HepG2 (cell line): ENCODE measurements around the gene SDE2. TPM values are rescaled to one million over a fixed set of nuclear protein-coding genes. Genes with fewer than 3 reads are reported as not detected.

Experiments
- ATAC-seq: fragments of 200-7000 bp; cut with Tn5 transposase; 3 replicates; pipeline ENCODE4 v1.9.1; 2020; ENCODE audit warnings: mild to moderate bottlenecking, moderate library complexity
- BruUV-seq: library from RNA; stranded (reverse); fragments of 400-500 nt; replicated peaks from 2 replicates; lab custom pipeline; 2021; lab: Mats Ljungman, UMichigan
- CTCF ChIA-PET: fragments of 300-600 bp; formaldehyde crosslinking; extraction: SDS; loops from one replicate; lab custom pipeline; 2021; ENCODE audit warnings: low total read pairs, inconsistent platforms, low intra/inter-chr PET ratio; lab: Yijun Ruan, JAX
- POLR2A ChIA-PET: fragments of 350-600 bp; sonication (Branson Sonifier 250); formaldehyde crosslinking; loops from one replicate; lab custom pipeline; 2020; ENCODE audit warnings: antibody characterized with exemption, inconsistent platforms; lab: Yijun Ruan, JAX
- DNase-seq: peaks from one replicate; pipeline ENCODE4 v3.0.0-alpha.2; 2015; ENCODE audit warnings: low spot score
- FAIRE-seq: peaks from 3 replicates; lab custom pipeline; 2011; peaks lifted over from hg19 to GRCh38; lab: Jason Lieb, UNC
- H2AFZ ChIP-seq: one replicate; pipeline ENCODE4 v1.6.1; 2011; ENCODE audit warnings: low read length, inconsistent platforms
- H3K27ac ChIP-seq: fragments of 300-600 bp; 3 replicates; pipeline ENCODE4 v1.8.0; 2011; ENCODE audit warnings: mixed run types, mild to moderate bottlenecking, mixed read lengths, low read length, inconsistent platforms; ENCODE audit not compliant: insufficient read depth; ENCODE audit errors: extremely low read length
- H3K27me3 ChIP-seq, 2 experiments: fragments of 200-600 bp in 1 of 2; 2 replicates in 1 of 2; 3 replicates in 1 of 2; pipeline versions ENCODE4 v1.6.0 to v1.8.0; 2011; ENCODE audit warnings: low read length in 2 of 2, mild to moderate bottlenecking in 2 of 2, moderate library complexity in 2 of 2, inconsistent platforms in 1 of 2; ENCODE audit not compliant: insufficient read depth in 2 of 2, control insufficient read depth in 1 of 2
- H3K36me3 ChIP-seq, 2 experiments: fragments of 200-600 bp in 1 of 2; replicated peaks in 1 of 2; 2 replicates in 1 of 2; 3 replicates in 1 of 2; pipeline versions ENCODE4 v1.5.1 to v1.8.0; 2011; ENCODE audit warnings: low read length in 2 of 2, inconsistent platforms in 1 of 2; ENCODE audit not compliant: insufficient read depth in 2 of 2, control insufficient read depth in 1 of 2
- H3K4me1 ChIP-seq: 2 replicates; pipeline ENCODE4 v1.5.1; 2012; ENCODE audit warnings: low read length, inconsistent platforms; ENCODE audit not compliant: insufficient read depth
- H3K4me2 ChIP-seq: 2 replicates; pipeline ENCODE4 v1.6.0; 2011; ENCODE audit warnings: low read depth, low read length, inconsistent platforms
- H3K4me3 ChIP-seq, 3 experiments: fragments of 200-600 bp in 1 of 3; sonication (generic), shearing (Covaris generic) in 1 of 3; replicated peaks in 1 of 3; 2 replicates each; pipeline ENCODE4 v1.5.1; 2011 to 2016; ENCODE audit warnings: low read length in 3 of 3, inconsistent platforms in 2 of 3, low read depth in 2 of 3, mild to moderate bottlenecking in 2 of 3, control low read depth in 1 of 3, mixed read lengths in 1 of 3; ENCODE audit not compliant: insufficient read depth in 1 of 3
- H3K79me2 ChIP-seq: one replicate; pipeline ENCODE4 v1.6.1; 2011; ENCODE audit warnings: low read length, inconsistent platforms; ENCODE audit not compliant: insufficient read depth
- H3K9ac ChIP-seq: 2 replicates; pipeline ENCODE4 v1.6.0; 2011; ENCODE audit warnings: mild to moderate bottlenecking, low read depth, low read length, inconsistent platforms; ENCODE audit not compliant: insufficient read depth
- H3K9me3 ChIP-seq: 2 replicates; pipeline ENCODE4 v1.5.1; 2012; ENCODE audit warnings: mild to moderate bottlenecking, low read length
- H4K20me1 ChIP-seq: 2 replicates; pipeline ENCODE4 v1.6.0; 2011; ENCODE audit warnings: inconsistent platforms, mild to moderate bottlenecking, low read length, moderate library complexity; ENCODE audit not compliant: insufficient read depth
- DMAP1 ChIP-seq: IDR thresholded peaks from 2 replicates; pipeline ENCODE4 v1.6.1; 2016
- E2F1 ChIP-seq: sonication (generic); formaldehyde crosslinking; IDR thresholded peaks from 2 replicates; pipeline ENCODE4 v1.5.0; 2020; ENCODE audit warnings: missing genetic modification reagents
- FOXA1 ChIP-seq, 2 experiments: fragments of 450-650 bp in 1 of 2; sonication (generic) in 1 of 2; formaldehyde crosslinking in 1 of 2; IDR thresholded peaks; 2 replicates each; pipeline versions ENCODE4 v1.4.0 to v1.6.1; 2016 to 2020; ENCODE audit warnings: missing genetic modification reagents in 1 of 2
- FOXO1 ChIP-seq: sonication (generic); formaldehyde crosslinking; IDR thresholded peaks from 2 replicates; pipeline ENCODE4 v1.4.0; 2020; ENCODE audit warnings: missing genetic modification reagents
- HNF1B ChIP-seq: sonication (generic); formaldehyde crosslinking; IDR thresholded peaks from 2 replicates; pipeline ENCODE4 v1.5.1; 2020; ENCODE audit warnings: mild to moderate bottlenecking, moderate library complexity, missing genetic modification reagents
- NFKB2 ChIP-seq: sonication (generic); formaldehyde crosslinking; IDR thresholded peaks from 2 replicates; pipeline ENCODE4 v1.4.0; 2020; ENCODE audit warnings: missing genetic modification reagents, borderline replicate concordance
- TAF15 ChIP-seq: fragments of 200-400 bp; formaldehyde crosslinking; IDR thresholded peaks from one replicate; pipeline ENCODE4 v1.6.1; 2018; ENCODE audit warnings: mild to moderate bottlenecking, low read depth, low read length; ENCODE audit not compliant: poor library complexity, severe bottlenecking
- TIGD3 ChIP-seq: sonication (generic); formaldehyde crosslinking; IDR thresholded peaks from 2 replicates; pipeline ENCODE4 v1.5.1; 2020; ENCODE audit warnings: mild to moderate bottlenecking, missing genetic modification reagents, borderline replicate concordance
- ZNF547 ChIP-seq: sonication (generic); formaldehyde crosslinking; IDR thresholded peaks from 2 replicates; pipeline ENCODE4 v1.5.1; 2020; ENCODE audit warnings: mild to moderate bottlenecking, missing genetic modification reagents
- ZNF558 ChIP-seq: sonication (generic); formaldehyde crosslinking; IDR thresholded peaks from 2 replicates; pipeline ENCODE4 v1.9.0; 2022; ENCODE audit warnings: mild to moderate bottlenecking, missing genetic modification reagents, borderline replicate concordance
- ZNF782 ChIP-seq: sonication (generic); formaldehyde crosslinking; IDR thresholded peaks from 2 replicates; pipeline ENCODE4 v1.4.0; 2020; ENCODE audit warnings: missing genetic modification reagents, mild to moderate bottlenecking, borderline replicate concordance
- WGBS: methylation state at CpG from one replicate; pipeline ENCODE4 v1.1.6; 2017; ENCODE audit warnings: low lambda C conversion rate; 5-methylcytosine and 5-hydroxymethylcytosine counted together
- in situ Hi-C: cut with HindIII; loops from 2 replicates; pipeline ENCODE4 v1.10.0; 2017; ENCODE audit warnings: low pct_unique_long_range_greater_than_20kb; ENCODE audit not compliant: extremely low pct_ligation_motif_present
- intact Hi-C: fragments of 100-400 bp; cut with micrococcal nuclease; formaldehyde crosslinking; loops from one replicate; pipeline ENCODE4 v1.10.0; 2022; ENCODE audit not compliant: unreplicated experiment
- polyA plus RNA-seq, 8 experiments: library from polyadenylated mRNA; depleted of rRNA in 3 of 8; stranded (reverse) in 7 of 8; unstranded in 1 of 8; fragments of >200 nt; fragmentation: Illumina TruSeq in 4 of 8; extraction: Trizol in 4 of 8; gene quantifications; 2 replicates each; pipeline versions ENCODE4 v1.2.1 to v1.2.3, GENCODE V29; 2011 to 2016; ENCODE audit warnings: low read depth in 4 of 8, missing spikeins in 1 of 8, mixed read lengths in 1 of 8; ENCODE audit not compliant: insufficient read depth in 1 of 8
- total RNA-seq, 5 experiments: library from RNA; depleted of rRNA; stranded (reverse); fragments of >200 nt; fragmentation: Illumina TruSeq; extraction: Trizol; gene quantifications; 2 replicates each; pipeline ENCODE4 v1.2.3, GENCODE V29; 2016; ENCODE audit warnings: low read depth in 1 of 5

Gene SDE2
- total and polyA plus RNA-seq, 2 of the 13 experiments (the other 11 are each of a cell fraction or from before 2014, with no cell fraction given), result 10.8 to 19.6 TPM

GRCh38 chr1:226038661-226039060, 39.5 kb upstream of the SDE2 start:
- FAIRE-seq, result no peak
- H2AFZ ChIP-seq, result no peak overlapping the region
- POLR2A ChIA-PET, result no interaction called here
- peaks cover 0 to 2% of the 10 kb centered on the region in 2 experiments; a peak in 1 of 5 replicates for H3K27me3 ChIP-seq
- H3K9ac ChIP-seq, result no peak overlapping the region
- TF ChIP-seq FOXO1 (CRISPR knock-in tag) (no peak), TAF15 (no peak), HNF1B (CRISPR knock-in tag) (no peak), DMAP1 (no peak), ZNF558 (no peak), ZNF547 (no peak), E2F1 (CRISPR knock-in tag) (no peak), NFKB2 (no peak), TIGD3 (CRISPR knock-in tag) (no peak), ZNF782 (CRISPR knock-in tag) (no peak), FOXA1 (IDR thresholded peaks at IDR 0.05) (no peak), FOXA1 (CRISPR knock-in tag; IDR thresholded peaks at IDR 0.05) (no peak)
- TF ChIP-seq, all 625 proteins: peak for 0
- Histone ChIP-seq H3K4me2 (no peak overlapping the region), H3K4me1 (no peaks in the 10 kb centered on the region), H3K4me3 (no peak overlapping the region), H3K36me3 (no peaks in the 10 kb centered on the region), H4K20me1 (no peaks in the 10 kb centered on the region), H3K9me3 (no peaks in the 10 kb centered on the region), H3K27ac (no peak overlapping the region), H3K79me2 (no peaks in the 10 kb centered on the region)
- intact Hi-C loops (no loop called here), in situ Hi-C loops (no loop called here)
- no peak for DNase-seq
- BruUV-seq, result no TSS peak
- WGBS, result 97% methylated on average over 1 of the region's 1 CpG
- CTCF ChIA-PET, result no interaction called here
- ATAC-seq, result no peak
